Measurements from ENCODE around the gene VCAN. TPM values are rescaled to one million over a fixed set of nuclear protein-coding genes. Genes with fewer than 3 reads are reported as not detected.
"Not testable (repeated sequence)": the region's sequence is repeated elsewhere in the genome, so short reads cannot be mapped to it uniquely, and the experiment has no call there.

Gene VCAN
- total and polyA plus RNA-seq, 4 donors: 145 to 610 (median 328) TPM

DNA sequence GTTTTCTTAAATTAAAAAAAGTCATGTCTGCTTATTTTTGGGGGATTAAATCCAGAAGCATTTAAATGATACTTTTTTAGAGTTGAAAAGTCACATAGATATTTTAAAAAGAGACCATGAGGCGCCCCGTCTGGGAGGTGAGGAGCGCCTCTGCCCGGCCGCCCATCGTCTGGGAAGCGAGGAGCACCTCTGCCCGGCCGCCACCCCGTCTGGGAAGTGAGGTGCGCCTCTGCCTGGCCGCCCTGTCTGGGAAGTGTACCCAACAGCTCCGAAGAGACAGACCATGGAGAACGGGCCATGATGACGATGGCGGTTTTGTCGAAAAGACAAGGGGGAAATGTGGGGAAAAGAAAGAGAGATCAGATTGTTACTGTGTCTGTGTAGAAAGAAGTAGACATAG is 33.8 kb upstream of the VCAN start:
- H3K36me3 ChIP-seq (ENCODE audit: control insufficient read depth, insufficient read depth, low read length); H3K4me3 ChIP-seq (ENCODE audit: low read depth, low read length); DNase-seq (ENCODE audit: low read depth in 4 of 6, low spot score in 6 of 6); H3K9me3 ChIP-seq (ENCODE audit: control insufficient read depth, insufficient read depth, low read length); H3K27me3 ChIP-seq (ENCODE audit: control insufficient read depth, insufficient read depth, low read length); H3K27ac ChIP-seq (ENCODE audit: low read depth, low read length); H3K4me1 ChIP-seq (ENCODE audit: control insufficient read depth, insufficient read depth, low read length): not testable (repeated sequence)
- 82% methylated on average over 13 of the region's 17 CpGs for WGBS (ENCODE audit: insufficient coverage)

DNA sequence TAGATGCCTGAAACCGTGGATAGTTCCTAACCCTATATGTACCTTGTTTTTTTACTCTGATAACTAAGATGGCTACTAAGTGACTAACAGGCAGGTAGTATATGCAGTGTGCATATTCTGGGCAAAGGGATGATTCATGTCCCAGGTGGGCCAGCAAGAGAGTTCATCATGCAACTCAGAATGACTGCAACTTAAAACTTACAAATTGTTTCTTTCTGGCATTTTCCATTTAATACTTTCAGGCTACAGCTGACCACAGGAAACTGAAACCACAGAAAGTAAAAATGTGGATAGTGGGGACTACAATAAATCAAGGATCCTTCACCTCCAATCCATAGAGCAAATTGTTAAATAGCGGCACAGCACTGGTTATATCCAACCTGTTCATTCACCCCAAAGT is 30.7 kb upstream of the VCAN start:
- Histone ChIP-seq H3K27me3 (ENCODE audit: control insufficient read depth, insufficient read depth, low read length) (no peaks in the 10 kb centered on the region), H3K36me3 (ENCODE audit: control insufficient read depth, insufficient read depth, low read length) (no peaks in the 10 kb centered on the region), H3K4me1 (ENCODE audit: control insufficient read depth, insufficient read depth, low read length) (no peaks in the 10 kb centered on the region), H3K4me3 (ENCODE audit: low read depth, low read length) (no peak overlapping the region), H3K27ac (ENCODE audit: low read depth, low read length) (no peak overlapping the region), H3K9me3 (ENCODE audit: control insufficient read depth, insufficient read depth, low read length) (no peaks in the 10 kb centered on the region)
- no CpG with 5 or more reads among the region's 2 CpGs for WGBS (ENCODE audit: insufficient coverage)
- no peak for DNase-seq (ENCODE audit: low read depth in 4 of 6, low spot score in 6 of 6)

DNA sequence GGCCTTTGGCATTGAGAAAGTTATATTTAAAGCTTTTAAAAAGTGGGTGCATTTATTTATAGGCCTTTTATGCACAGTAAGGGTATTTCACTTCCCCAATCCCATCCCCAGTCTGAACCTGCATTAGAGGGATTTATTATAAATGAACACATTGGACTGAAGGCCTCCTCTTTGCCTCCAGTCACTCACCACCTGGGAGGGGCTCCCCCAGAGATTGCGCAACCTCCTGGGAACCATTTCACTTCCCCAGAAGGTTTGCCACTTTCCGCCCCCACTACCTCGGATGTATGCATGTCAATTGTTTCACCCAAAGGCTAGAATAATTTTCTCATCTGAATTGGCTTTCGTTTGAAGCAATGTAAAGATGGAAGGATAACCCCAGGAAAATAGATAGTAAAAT is 29.8 kb upstream of the VCAN start:
- 100% methylated on average over 2 of the region's 4 CpGs for whole genome bisulfite sequencing (ENCODE audit: insufficient coverage)
- Histone ChIP-seq H3K4me1 (ENCODE audit: control insufficient read depth, insufficient read depth, low read length) (no peaks in the 10 kb centered on the region), H3K27ac (ENCODE audit: low read depth, low read length) (no peak overlapping the region), H3K36me3 (ENCODE audit: control insufficient read depth, insufficient read depth, low read length) (no peaks in the 10 kb centered on the region), H3K9me3 (ENCODE audit: control insufficient read depth, insufficient read depth, low read length) (no peaks in the 10 kb centered on the region), H3K27me3 (ENCODE audit: control insufficient read depth, insufficient read depth, low read length) (no peaks in the 10 kb centered on the region), H3K4me3 (ENCODE audit: low read depth, low read length) (no peak overlapping the region)
- DNase-seq (ENCODE audit: low read depth in 4 of 6, low spot score in 6 of 6): no peak

DNA sequence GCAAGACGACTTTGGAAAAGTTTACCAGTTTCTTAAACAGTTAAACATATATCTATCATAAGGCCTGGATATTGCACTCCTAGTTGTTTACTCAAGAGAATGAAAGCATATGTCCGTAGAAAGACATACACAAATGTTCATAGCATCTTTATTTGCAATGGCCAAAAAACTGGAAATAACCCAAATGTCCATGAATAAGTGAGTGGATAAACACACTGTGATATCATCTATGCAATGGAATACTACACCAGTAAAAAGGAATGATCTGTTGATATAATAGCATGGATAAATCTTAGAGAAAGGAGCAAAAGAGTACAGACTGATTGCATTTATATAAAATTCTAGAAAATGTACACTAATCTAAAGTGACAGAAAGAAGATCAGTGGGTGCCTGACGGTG is 28.0 kb upstream of the VCAN start:
- no CpG with 5 or more reads among the region's 3 CpGs for WGBS (ENCODE audit: insufficient coverage)
- no peaks in the 10 kb centered on the region for H3K4me1 ChIP-seq (ENCODE audit: control insufficient read depth, insufficient read depth, low read length)
- H3K27ac ChIP-seq (ENCODE audit: low read depth, low read length): no peak overlapping the region
- H3K4me3 ChIP-seq (ENCODE audit: low read depth, low read length): no peak overlapping the region
- DNase-seq (ENCODE audit: low read depth in 4 of 6, low spot score in 6 of 6): no peak
- no peaks in the 10 kb centered on the region for H3K27me3 ChIP-seq (ENCODE audit: control insufficient read depth, insufficient read depth, low read length)
- no peaks in the 10 kb centered on the region for H3K9me3 ChIP-seq (ENCODE audit: control insufficient read depth, insufficient read depth, low read length)
- H3K36me3 ChIP-seq (ENCODE audit: control insufficient read depth, insufficient read depth, low read length): no peaks in the 10 kb centered on the region

DNA sequence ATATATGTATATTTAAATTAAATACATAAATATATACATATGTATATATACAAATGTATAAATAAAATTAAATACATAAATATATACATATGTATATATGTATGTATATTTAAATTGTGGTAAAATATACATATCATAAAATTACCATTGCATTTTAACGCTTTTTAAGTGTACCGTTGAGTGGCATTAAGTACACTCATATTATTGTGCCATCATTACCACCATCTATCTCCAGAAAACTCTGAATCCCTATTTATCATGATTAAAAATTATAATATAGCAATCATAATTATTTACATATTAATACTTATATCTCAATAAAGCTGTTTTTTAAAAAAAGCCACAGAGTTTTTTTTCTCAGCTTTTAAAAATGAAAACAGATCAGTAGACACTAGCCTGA is 27.1 kb upstream of the VCAN start:
- Histone ChIP-seq H3K4me1 (ENCODE audit: control insufficient read depth, insufficient read depth, low read length) (no peaks in the 10 kb centered on the region), H3K27ac (ENCODE audit: low read depth, low read length) (no peak overlapping the region), H3K9me3 (ENCODE audit: control insufficient read depth, insufficient read depth, low read length) (no peaks in the 10 kb centered on the region), H3K36me3 (ENCODE audit: control insufficient read depth, insufficient read depth, low read length) (no peaks in the 10 kb centered on the region), H3K4me3 (ENCODE audit: low read depth, low read length) (no peak overlapping the region), H3K27me3 (ENCODE audit: control insufficient read depth, insufficient read depth, low read length) (no peaks in the 10 kb centered on the region)
- WGBS (ENCODE audit: insufficient coverage): no CpG with 5 or more reads among the region's 2 CpGs
- DNase-seq (ENCODE audit: low read depth in 4 of 6, low spot score in 6 of 6): no peak

DNA sequence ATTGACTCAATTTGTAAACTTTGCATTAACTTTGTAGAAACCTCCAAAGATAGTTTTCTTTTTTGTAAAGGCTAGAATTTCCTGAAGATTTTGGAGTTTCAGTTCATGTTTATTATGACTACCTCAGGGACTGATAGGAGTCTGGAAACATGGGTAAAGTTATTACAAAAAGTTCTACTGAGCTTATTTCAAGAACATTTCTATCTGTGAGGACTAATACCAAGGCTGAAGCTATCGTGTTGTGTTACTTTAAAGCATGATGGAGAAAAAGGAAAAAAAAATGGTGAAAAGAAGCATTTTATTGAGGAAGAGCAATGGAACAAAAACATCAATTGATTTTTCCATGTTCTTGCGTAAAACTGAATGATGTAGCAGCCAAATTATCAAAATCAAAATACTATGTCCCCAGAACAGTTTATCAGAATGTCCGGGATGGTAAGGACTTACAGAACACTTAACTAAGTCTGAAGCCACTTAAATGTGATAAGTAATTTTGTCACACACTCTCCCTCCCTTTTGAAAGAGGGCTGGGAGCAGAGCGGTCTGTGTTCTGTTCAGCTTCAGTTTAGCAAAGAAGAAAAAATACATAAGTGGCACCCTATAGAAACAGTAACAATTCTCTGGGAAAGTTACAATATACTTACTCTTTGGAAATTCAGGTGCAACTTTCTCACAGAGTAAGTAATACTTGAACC is 25.1 kb upstream of the VCAN start:
- no peaks in the 10 kb centered on the region for H3K4me1 ChIP-seq (ENCODE audit: control insufficient read depth, insufficient read depth, low read length)
- WGBS (ENCODE audit: insufficient coverage): no CpG with 5 or more reads among the region's 4 CpGs
- no peak for DNase-seq (ENCODE audit: low read depth in 4 of 6, low spot score in 6 of 6)
- no peak overlapping the region for H3K4me3 ChIP-seq (ENCODE audit: low read depth, low read length)
- no peaks in the 10 kb centered on the region for H3K27me3 ChIP-seq (ENCODE audit: control insufficient read depth, insufficient read depth, low read length)
- no peaks in the 10 kb centered on the region for H3K36me3 ChIP-seq (ENCODE audit: control insufficient read depth, insufficient read depth, low read length)
- H3K9me3 ChIP-seq (ENCODE audit: control insufficient read depth, insufficient read depth, low read length): no peaks in the 10 kb centered on the region
- H3K27ac ChIP-seq (ENCODE audit: low read depth, low read length): no peak overlapping the region

DNA sequence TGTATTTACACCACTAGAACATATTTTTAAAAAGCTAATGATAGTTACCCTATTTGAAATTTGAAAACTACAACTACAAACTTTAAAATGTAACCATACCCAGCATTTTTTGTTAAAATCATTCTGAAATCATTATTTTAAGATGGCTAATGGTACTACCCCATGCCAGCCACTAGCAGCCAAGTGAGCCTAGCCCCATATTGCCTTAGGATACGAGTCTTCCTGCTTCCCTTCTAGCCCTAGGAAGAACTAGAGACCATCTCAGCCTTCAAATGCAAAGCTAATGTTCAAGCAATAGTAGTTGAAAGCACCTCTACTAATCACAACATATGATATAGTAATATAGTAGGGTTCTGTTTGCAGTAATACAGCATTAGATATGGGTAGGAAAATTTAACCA is 24.0 kb upstream of the VCAN start:
- H3K4me3 ChIP-seq (ENCODE audit: low read depth, low read length): no peak overlapping the region
- no CpG with 5 or more reads among the region's 1 CpG for WGBS (ENCODE audit: insufficient coverage)
- H3K9me3 ChIP-seq (ENCODE audit: control insufficient read depth, insufficient read depth, low read length): no peaks in the 10 kb centered on the region
- no peaks in the 10 kb centered on the region for H3K36me3 ChIP-seq (ENCODE audit: control insufficient read depth, insufficient read depth, low read length)
- H3K27me3 ChIP-seq (ENCODE audit: control insufficient read depth, insufficient read depth, low read length): no peaks in the 10 kb centered on the region
- DNase-seq (ENCODE audit: low read depth in 4 of 6, low spot score in 6 of 6): no peak
- H3K27ac ChIP-seq (ENCODE audit: low read depth, low read length): no peak overlapping the region
- no peaks in the 10 kb centered on the region for H3K4me1 ChIP-seq (ENCODE audit: control insufficient read depth, insufficient read depth, low read length)

DNA sequence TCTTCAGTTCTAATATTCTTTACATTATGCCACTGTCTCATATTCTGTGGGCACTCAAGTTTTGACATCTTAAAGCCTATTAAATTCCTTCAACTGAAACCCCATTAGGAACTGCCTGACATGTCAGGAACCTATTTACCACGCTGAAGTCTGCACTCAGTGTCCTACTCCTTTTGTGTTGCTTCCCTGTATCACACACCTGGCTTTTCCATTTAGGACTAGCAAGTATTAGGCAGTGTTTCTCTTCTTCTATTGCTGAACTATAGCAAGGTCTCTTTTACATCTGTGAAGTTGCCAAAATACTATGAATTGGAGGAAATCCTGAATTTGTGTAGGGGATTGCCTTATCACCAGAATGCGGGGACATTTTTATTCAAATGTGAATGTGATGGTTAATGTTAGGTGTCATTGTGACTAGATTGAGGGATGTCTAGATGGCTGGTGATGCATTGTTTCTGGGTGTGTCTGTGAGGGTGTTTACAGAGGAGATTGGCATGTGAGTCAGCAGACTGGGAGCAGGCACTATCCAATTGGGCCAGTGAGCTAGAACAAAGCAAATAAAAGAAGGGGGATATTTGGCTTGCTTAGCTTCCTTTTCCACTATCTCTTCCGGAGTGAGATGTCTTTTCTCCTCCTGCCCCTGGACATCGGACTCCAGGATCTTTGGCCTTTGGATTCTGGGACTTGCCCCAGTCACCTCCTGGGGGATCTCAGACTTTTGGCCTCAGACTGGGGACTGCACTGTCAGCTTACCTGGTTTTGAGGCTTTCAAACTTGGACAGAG is 21.2 kb upstream of the VCAN start:
- H3K4me1 ChIP-seq (ENCODE audit: control insufficient read depth, insufficient read depth, low read length): no peaks in the 10 kb centered on the region
- DNase-seq (ENCODE audit: low read depth in 4 of 6, low spot score in 6 of 6): no peak
- no peak overlapping the region for H3K4me3 ChIP-seq (ENCODE audit: low read depth, low read length)
- 57% methylated on average over 4 of the region's 4 CpGs for WGBS (ENCODE audit: insufficient coverage)
- peaks cover 8% of the 10 kb centered on the region for H3K9me3 ChIP-seq (ENCODE audit: control insufficient read depth, insufficient read depth, low read length)
- H3K27me3 ChIP-seq (ENCODE audit: control insufficient read depth, insufficient read depth, low read length): no peaks in the 10 kb centered on the region
- H3K27ac ChIP-seq (ENCODE audit: low read depth, low read length): no peak overlapping the region
- no peaks in the 10 kb centered on the region for H3K36me3 ChIP-seq (ENCODE audit: control insufficient read depth, insufficient read depth, low read length)

DNA sequence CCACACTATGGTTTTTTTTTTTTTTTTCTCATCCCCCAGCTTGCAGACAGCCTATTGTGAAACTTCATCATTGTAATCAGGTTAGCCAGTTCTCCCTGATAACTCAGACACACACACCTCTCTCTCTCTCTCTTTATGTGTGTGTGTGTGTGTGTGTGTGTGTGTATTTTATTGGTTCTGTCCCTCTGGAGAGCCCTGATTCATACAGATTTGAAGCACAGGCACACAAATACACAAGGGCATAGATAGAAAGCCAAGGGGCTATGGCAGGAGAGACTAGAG is 20.6 kb upstream of the VCAN start:
- Histone ChIP-seq H3K4me1 (ENCODE audit: control insufficient read depth, insufficient read depth, low read length) (no peaks in the 10 kb centered on the region), H3K27ac (ENCODE audit: low read depth, low read length) (no peak overlapping the region), H3K36me3 (ENCODE audit: control insufficient read depth, insufficient read depth, low read length) (no peaks in the 10 kb centered on the region), H3K9me3 (ENCODE audit: control insufficient read depth, insufficient read depth, low read length) (peaks cover 8% of the 10 kb centered on the region), H3K27me3 (ENCODE audit: control insufficient read depth, insufficient read depth, low read length) (no peaks in the 10 kb centered on the region), H3K4me3 (ENCODE audit: low read depth, low read length) (no peak overlapping the region)
- DNase-seq (ENCODE audit: low read depth in 4 of 6, low spot score in 6 of 6): no peak

DNA sequence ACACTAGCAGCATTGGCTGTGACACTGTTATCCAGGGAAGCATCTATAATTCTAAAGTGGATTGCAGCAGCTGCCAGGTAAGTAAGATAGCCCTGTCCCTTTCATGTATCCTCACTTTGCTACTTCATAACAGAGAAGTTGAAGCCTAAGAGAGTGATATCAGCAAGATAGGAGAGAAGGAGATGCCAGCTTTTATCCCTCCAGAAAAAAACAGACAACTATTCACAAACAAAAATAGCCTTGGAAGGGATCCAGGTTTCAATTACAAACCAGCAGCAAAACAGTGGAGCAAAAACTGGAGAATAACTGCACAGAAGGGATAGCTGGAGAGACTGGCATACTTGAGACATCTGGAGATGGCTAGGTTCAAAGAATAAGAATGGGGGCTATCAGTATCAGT is 19.6 kb upstream of the VCAN start:
- Histone ChIP-seq H3K27ac (ENCODE audit: low read depth, low read length) (no peak overlapping the region), H3K4me3 (ENCODE audit: low read depth, low read length) (no peak overlapping the region), H3K9me3 (ENCODE audit: control insufficient read depth, insufficient read depth, low read length) (peaks cover 8% of the 10 kb centered on the region), H3K27me3 (ENCODE audit: control insufficient read depth, insufficient read depth, low read length) (no peaks in the 10 kb centered on the region), H3K4me1 (ENCODE audit: control insufficient read depth, insufficient read depth, low read length) (no peaks in the 10 kb centered on the region), H3K36me3 (ENCODE audit: control insufficient read depth, insufficient read depth, low read length) (no peaks in the 10 kb centered on the region)
- peak in 2 of 6 donors; percentile 24 to 54 for DNase-seq (ENCODE audit: low read depth in 4 of 6, low spot score in 6 of 6)

Data from spinal cord (tissue), 10 donors.